ENCODE measurements around the gene ZBTB22. TPM values are rescaled to one million over a fixed set of nuclear protein-coding genes. Genes with fewer than 3 reads are reported as not detected.
"Not testable (repeated sequence)": the region's sequence is repeated elsewhere in the genome, so short reads cannot be mapped to it uniquely, and the experiment has no call there.

The ZBTB22 gene
- total RNA-seq, result 16.0 and 24.1 TPM in 2 replicates

GRCh38 chr6:33317669-33318425 is at the start of gene ZBTB22:
ZBTB22 (minus strand) TSS chr6:33317744; CDS start chr6:33316916, 828 bp downstream.
- DNase-seq (ENCODE audit: low read depth), result peak; percentile 98

- no peak for DNase-seq (ENCODE audit: low read depth)
These were observed 49.6 kb upstream of the ZBTB22 start for GRCh38 chr6:33367009-33367714.

- DNase-seq (ENCODE audit: low read depth), result not testable (repeated sequence)
These were observed 47.8 kb upstream of the ZBTB22 start for GRCh38 chr6:33365206-33365971.

GRCh38 chr6:33364475-33365205 is 47.1 kb upstream of the ZBTB22 start:
- DNase-seq (ENCODE audit: low read depth), result peak; percentile 73

GRCh38 chr6:33363486-33363885 is 45.9 kb upstream of the ZBTB22 start:
- DNase-seq (ENCODE audit: low read depth), result not testable (repeated sequence)

- DNase-seq (ENCODE audit: low read depth), result no peak
These were observed 41.8 kb upstream of the ZBTB22 start for GRCh38 chr6:33359331-33359730.

GRCh38 chr6:33357160-33357871 is 39.8 kb upstream of the ZBTB22 start:
- DNase-seq (ENCODE audit: low read depth), result peak; percentile 36

- DNase-seq (ENCODE audit: low read depth), result no peak
These were observed 38.8 kb upstream of the ZBTB22 start for GRCh38 chr6:33356295-33356694.

- DNase-seq (ENCODE audit: low read depth), result not testable (repeated sequence)
These were observed 38.3 kb upstream of the ZBTB22 start for GRCh38 chr6:33355860-33356259.

GRCh38 chr6:33347816-33348215 is 30.3 kb upstream of the ZBTB22 start:
- no peak for DNase-seq (ENCODE audit: low read depth)

GRCh38 chr6:33346972-33347371 is 29.4 kb upstream of the ZBTB22 start:
- not testable (repeated sequence) for DNase-seq (ENCODE audit: low read depth)

- peak; percentile 89 for DNase-seq (ENCODE audit: low read depth)
These were observed 27.5 kb upstream of the ZBTB22 start for GRCh38 chr6:33344701-33345697.

- DNase-seq (ENCODE audit: low read depth), result no peak
These were observed 26.5 kb upstream of the ZBTB22 start for GRCh38 chr6:33343953-33344611.

- DNase-seq (ENCODE audit: low read depth), result not testable (repeated sequence)
These were observed 26.0 kb upstream of the ZBTB22 start for GRCh38 chr6:33343606-33343952.

- DNase-seq (ENCODE audit: low read depth), result no peak
These were observed 21.6 kb upstream of the ZBTB22 start for GRCh38 chr6:33339193-33339592.

- no peak for DNase-seq (ENCODE audit: low read depth)
These were observed 19.0 kb upstream of the ZBTB22 start for GRCh38 chr6:33336495-33336894.

GRCh38 chr6:33335916-33336315 is 18.4 kb upstream of the ZBTB22 start:
- DNase-seq (ENCODE audit: low read depth), result no peak

GRCh38 chr6:33333666-33334065 is 16.1 kb upstream of the ZBTB22 start:
- DNase-seq (ENCODE audit: low read depth), result no peak

- no peak for DNase-seq (ENCODE audit: low read depth)
These were observed 13.2 kb upstream of the ZBTB22 start for GRCh38 chr6:33330736-33331135.

Measured in renal cortical epithelial cell (primary cell).